ENCODE data around the gene DCTN2. TPM values are rescaled to one million over a fixed set of nuclear protein-coding genes. Genes with fewer than 3 reads are reported as not detected.
A peak's percentile ranks its signal among the peaks of the same experiment; 100 is the strongest.
"Not testable (repeated sequence)": the region's sequence is repeated elsewhere in the genome, so short reads cannot be mapped to it uniquely, and the experiment has no call there.

DCTN2 gene
- total RNA-seq, 2 donors from 2014 or later: 131 to 139 TPM

DNA sequence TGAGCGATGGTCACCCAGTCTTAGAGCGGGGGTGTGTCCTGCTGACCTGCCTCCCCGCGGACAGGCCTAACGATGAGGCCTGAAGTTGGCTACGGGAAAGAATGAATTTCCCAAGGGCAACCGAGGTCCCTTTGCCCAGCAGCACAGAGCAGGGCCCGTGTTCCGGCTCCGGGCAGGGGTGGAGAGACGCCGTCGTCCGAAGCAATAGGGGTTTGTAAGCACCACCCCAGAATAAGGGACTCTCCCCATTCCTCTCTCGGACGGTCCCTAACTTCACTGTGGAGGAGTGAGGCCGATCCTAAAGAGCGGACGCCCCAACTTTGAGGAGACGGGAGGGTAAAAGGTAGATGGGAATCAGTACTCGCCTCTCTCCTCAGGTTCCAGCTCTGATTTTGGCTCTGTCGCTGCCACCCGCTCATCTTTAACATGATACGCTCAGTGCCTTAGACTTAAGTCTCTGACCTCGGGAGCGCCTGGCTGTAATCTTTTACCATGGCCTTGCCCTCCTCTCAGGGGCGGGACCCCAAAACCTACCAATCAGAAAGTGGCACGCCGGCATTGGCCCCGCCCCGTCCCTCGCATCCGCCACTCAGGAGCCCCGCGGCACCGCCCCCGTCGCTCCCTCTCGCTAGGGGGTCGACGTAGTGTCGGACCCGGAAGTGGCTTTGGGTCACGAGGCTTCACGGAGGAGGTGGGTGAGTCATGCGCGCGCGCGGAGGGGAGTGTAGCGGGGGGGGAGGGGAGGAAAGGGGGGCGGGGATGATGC is 26.8 kb downstream of the DCTN2 start, which contains the start of gene DDIT3:
Gene DDIT3 (minus strand): TSS at position 462 of the 766 bp plus-strand sequence. CDS start 3,108 bp downstream, outside the sequence.
- DNase-seq: peak; percentile 100
- TF ChIP-seq, protein P1, sequence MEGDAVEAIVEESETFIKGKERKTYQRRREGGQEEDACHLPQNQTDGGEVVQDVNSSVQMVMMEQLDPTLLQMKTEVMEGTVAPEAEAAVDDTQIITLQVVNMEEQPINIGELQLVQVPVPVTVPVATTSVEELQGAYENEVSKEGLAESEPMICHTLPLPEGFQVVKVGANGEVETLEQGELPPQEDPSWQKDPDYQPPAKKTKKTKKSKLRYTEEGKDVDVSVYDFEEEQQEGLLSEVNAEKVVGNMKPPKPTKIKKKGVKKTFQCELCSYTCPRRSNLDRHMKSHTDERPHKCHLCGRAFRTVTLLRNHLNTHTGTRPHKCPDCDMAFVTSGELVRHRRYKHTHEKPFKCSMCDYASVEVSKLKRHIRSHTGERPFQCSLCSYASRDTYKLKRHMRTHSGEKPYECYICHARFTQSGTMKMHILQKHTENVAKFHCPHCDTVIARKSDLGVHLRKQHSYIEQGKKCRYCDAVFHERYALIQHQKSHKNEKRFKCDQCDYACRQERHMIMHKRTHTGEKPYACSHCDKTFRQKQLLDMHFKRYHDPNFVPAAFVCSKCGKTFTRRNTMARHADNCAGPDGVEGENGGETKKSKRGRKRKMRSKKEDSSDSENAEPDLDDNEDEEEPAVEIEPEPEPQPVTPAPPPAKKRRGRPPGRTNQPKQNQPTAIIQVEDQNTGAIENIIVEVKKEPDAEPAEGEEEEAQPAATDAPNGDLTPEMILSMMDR (IDR thresholded peaks at IDR 0.05): no peak
- peaks cover 33% of the 10 kb centered on the region for H3K4me1 ChIP-seq
- no peaks in the 10 kb centered on the region for H3K9me3 ChIP-seq
- H3K36me3 ChIP-seq: peaks cover 14% of the 10 kb centered on the region
- H3K9ac ChIP-seq (ENCODE audit: low read depth in 2 of 2, low read length in 2 of 2): peak within 1 kb of the TSS; percentile 89 to 100
- H3K4me3 ChIP-seq: peak within 1 kb of the TSS; percentile 83
- H3K27me3 ChIP-seq: no peaks in the 10 kb centered on the region
- H3K27ac ChIP-seq: peak within 1 kb of the TSS; percentile 98
- intact Hi-C loops (cut with DNase I): loop anchor here (5.0 kb wide), 1 partner anchor 327 kb away; the partner anchor contains the start of gene CTDSP2

DNA sequence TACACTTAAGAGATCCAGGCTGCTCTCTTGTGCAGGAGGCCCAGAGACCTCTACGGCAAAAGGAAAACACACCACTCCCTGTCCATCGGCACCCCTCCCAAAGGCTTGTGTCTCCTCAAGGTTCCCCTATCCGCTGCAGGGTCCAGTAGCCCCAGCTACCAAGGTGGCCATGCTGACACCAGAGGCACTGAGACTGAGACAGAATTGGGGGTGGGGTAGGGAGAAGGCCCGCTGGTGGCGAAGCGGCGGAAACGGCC is 27.3 kb downstream of the DCTN2 start:
- Histone ChIP-seq H3K36me3 (peaks cover 18% of the 10 kb centered on the region), H3K27me3 (no peaks in the 10 kb centered on the region), H3K4me3 (peak overlapping the region; percentile 83), H3K27ac (peak overlapping the region; percentile 91), H3K9me3 (no peaks in the 10 kb centered on the region), H3K4me1 (peaks cover 32% of the 10 kb centered on the region), H3K9ac (ENCODE audit: low read depth in 2 of 2, low read length in 2 of 2) (peak overlapping the region; percentile 89 to 100)
- no peak for DNase-seq
- intact Hi-C loops (cut with DNase I): loop anchor here (5.0 kb wide), 1 partner anchor 328 kb away; the partner anchor contains the start of gene CTDSP2
- TF ChIP-seq, protein P1 (IDR thresholded peaks at IDR 0.05): no peak

DNA sequence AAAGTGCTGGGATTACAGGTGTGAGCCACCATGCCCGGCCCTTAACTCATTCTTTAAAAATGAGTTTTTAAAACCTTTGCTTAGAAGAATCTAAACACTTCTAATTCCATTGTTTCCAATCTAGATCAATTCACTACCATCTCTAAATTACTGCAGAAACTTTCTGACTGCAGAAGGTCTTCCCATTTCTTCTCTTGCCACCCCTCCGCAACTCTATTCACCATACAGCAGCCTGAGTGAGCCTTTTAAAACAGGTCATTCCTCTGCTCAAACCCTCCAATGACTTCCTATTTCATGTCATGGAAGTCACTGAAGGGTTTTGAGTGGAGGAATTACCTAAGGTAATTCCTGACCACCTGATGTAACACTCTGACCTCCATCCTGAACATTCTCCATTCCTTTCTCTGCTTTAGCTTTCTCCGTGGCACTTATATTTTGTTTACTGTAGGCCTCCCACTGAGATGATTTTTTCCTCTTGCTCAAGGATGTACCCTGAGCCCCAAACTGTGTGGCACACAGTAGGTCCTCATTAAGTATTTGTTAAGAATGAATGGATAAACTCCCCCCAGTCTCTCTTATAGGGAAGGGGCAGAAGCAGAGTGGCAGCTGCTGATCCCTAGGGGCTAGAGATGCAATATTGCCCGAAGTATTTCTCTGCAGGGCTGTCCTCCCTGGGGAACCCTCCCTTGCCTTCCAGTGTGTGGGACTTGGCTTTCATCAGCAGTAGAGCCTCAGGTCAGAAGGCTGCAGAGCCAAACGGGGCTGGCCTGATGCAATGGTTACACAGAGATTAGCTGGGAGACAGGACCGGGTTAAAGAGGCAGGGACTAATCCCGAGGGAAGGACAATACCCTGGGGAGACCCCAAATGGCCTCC is 27.8 kb downstream of the DCTN2 start:
- intact Hi-C loops (cut with DNase I): no loop called here
- Histone ChIP-seq H3K4me3 (peak overlapping the region; percentile 83), H3K36me3 (peaks cover 23% of the 10 kb centered on the region), H3K4me1 (peaks cover 26% of the 10 kb centered on the region), H3K27ac (peak overlapping the region; percentile 91), H3K9me3 (no peaks in the 10 kb centered on the region), H3K9ac (ENCODE audit: low read depth in 2 of 2, low read length in 2 of 2) (peak overlapping the region; percentile 89 to 100), H3K27me3 (no peaks in the 10 kb centered on the region)
- TF ChIP-seq, protein P1 (IDR thresholded peaks at IDR 0.05): no peak
- peak; percentile 41 for DNase-seq

DNA sequence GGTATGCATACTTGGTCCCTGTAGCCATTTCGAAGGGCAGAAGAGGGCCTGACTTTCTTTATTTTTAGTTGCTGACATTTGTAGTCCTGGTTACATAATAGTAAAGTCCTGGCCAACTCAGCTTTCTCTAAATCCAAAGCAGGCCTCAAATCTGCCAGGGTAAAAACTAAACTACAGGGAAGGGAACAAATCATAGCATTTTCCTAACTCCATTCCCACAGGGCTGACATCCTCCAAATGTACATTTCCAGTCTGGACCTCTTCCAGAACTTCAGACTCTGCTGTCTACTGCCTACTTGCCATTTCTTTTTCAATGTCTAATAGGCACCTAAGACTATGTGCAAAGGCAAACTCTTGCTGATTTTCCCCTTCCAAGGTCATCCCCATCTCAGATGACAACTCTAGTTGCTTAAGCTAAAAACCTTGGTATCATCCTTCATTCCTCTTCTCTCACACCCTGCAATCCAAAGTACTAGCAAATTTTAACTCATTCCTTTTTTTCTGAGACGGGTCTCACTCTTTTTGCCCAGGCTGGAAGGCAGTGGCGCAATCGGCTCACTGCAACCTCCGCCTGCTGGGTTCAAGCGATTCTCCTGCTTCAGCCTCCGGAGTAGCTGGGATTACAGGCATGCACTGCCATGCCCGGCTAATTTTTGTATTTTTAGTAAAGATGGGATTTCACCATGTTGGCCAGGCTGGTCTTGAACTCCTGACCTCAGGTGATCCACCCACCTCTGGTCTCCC is 28.6 kb downstream of the DCTN2 start:
- H3K27ac ChIP-seq: no peak overlapping the region
- H3K36me3 ChIP-seq: peaks cover 23% of the 10 kb centered on the region
- H3K9ac ChIP-seq (ENCODE audit: low read depth in 2 of 2, low read length in 2 of 2): no peak overlapping the region
- H3K4me1 ChIP-seq: peaks cover 19% of the 10 kb centered on the region
- peak overlapping the region; percentile 83 for H3K4me3 ChIP-seq
- no peak for DNase-seq
- intact Hi-C loops (cut with DNase I): no loop called here
- TF ChIP-seq, protein P1 (IDR thresholded peaks at IDR 0.05): no peak
- H3K9me3 ChIP-seq: no peaks in the 10 kb centered on the region
- H3K27me3 ChIP-seq: no peaks in the 10 kb centered on the region

DNA sequence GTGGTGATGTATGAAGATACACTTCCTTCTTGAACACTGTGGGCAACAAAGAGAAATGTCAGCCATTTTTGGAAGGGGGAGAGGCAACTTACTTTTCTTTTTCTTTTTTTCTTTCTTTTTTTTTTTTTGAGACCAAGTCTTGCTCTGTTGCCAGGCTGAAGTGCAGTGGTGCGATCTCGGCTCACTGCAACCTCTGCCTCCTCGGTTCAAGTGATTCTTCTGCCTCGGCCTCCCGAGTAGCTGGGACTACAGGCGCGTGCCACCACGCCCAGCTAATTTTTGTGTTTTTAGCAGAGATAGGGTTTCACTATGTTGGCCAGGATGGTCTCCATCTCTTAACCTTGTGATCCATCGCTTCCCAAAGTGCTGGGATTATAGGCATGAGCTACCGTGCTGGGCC is 29.3 kb downstream of the DCTN2 start:
- H3K4me3 ChIP-seq; H3K27me3 ChIP-seq; DNase-seq; intact Hi-C loops (cut with DNase I); H3K27ac ChIP-seq; H3K9me3 ChIP-seq; H3K9ac ChIP-seq (ENCODE audit: low read depth in 2 of 2, low read length in 2 of 2): not testable (repeated sequence)
- Histone ChIP-seq H3K4me1 (peaks cover 19% of the 10 kb centered on the region), H3K36me3 (peaks cover 23% of the 10 kb centered on the region)
